Motor neuron (in vitro differentiated cells): ENCODE results near the gene MAML2. TPM values are rescaled to one million over a fixed set of nuclear protein-coding genes. Genes with fewer than 3 reads are reported as not detected.

Source experiments
- ATAC-seq, 8 experiments: fragments of 200-7000 bp; cut with Tn5 transposase; replicated peaks in 6 of 8; 2 replicates each; pipeline ENCODE4 v1.8.0; 2021; ENCODE audit warnings: mild to moderate bottlenecking in 8 of 8, moderate library complexity in 8 of 8
- H3K27ac ChIP-seq, 2 donors: fragments of 250-450 bp; sonication (Bioruptor Pico); 2 replicates each; pipeline ENCODE4 v1.9.0; 2021; ENCODE audit warnings: antibody characterized with exemption in 2 of 2, mild to moderate bottlenecking in 2 of 2, moderate library complexity in 1 of 2
- H3K4me1 ChIP-seq, 2 donors: fragments of 250-450 bp; sonication (Bioruptor Pico); replicated peaks in 1 of 2; 2 replicates each; pipeline ENCODE4 v1.6.1; 2021; ENCODE audit warnings: antibody characterized with exemption in 2 of 2, mild to moderate bottlenecking in 2 of 2, moderate library complexity in 1 of 2
- H3K4me3 ChIP-seq, 5 donors: fragments of 250-450 bp; sonication (Bioruptor Pico); 2 replicates each; pipeline ENCODE4 v1.9.0; 2021; ENCODE audit warnings: antibody characterized with exemption in 5 of 5, mild to moderate bottlenecking in 5 of 5, moderate library complexity in 4 of 5
- WGBS, 10 experiments: fragments of 450-650 bp; shearing (Covaris generic); methylation state at CpG; one replicate each; pipeline ENCODE4 v1.0.0; 2022; 5-methylcytosine and 5-hydroxymethylcytosine counted together
- in situ Hi-C, 9 experiments: fragments of 400-800 bp; cut with MboI; loops; one replicate each; pipeline ENCODE4 v1.15.0; 2021; ENCODE audit warnings: low sequenced_read_pairs in 9 of 9, low pct_unique_long_range_greater_than_20kb in 2 of 9; ENCODE audit not compliant: unreplicated experiment in 9 of 9
- total RNA-seq, 8 experiments: library from RNA; unstranded; fragments of 300-600 nt; gene quantifications; 2 replicates each; pipeline versions ENCODE4 v1.2.3 to v1.2.4, GENCODE V29; 2022

MAML2 gene
- total RNA-seq, 8 experiments from 2014 or later = 4.9 to 21.2 (median 6.4) TPM

DNA sequence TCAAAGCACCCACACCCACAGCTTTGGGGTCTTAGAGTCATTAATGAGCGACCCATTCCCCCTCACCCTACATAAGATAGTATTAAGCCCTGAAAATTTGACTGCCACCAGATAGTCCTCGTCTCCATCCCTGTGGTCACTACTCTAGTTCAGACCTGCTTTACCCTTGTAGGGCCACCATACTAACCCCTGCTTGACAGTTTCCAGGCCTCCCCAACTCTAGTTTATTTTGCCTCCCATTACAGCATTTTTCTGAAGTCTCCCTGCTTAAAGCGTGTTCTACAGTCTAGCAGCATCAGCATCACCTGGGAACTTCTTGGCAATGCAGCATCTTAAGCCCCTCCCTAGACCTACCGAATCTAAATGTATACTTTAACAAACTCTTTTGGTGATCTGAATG, 192.4 kb downstream of the MAML2 start:
- in situ Hi-C loops = no loop called here
- peaks cover 37 to 39% of the 10 kb centered on the region in 2 donors for H3K4me1 ChIP-seq
- WGBS, 10 experiments = 50 to 100% (median 100%) methylated on average over 1 to 4 of the region's 4 CpGs
- H3K27ac ChIP-seq = no peak overlapping the region
- no peak for ATAC-seq
- H3K4me3 ChIP-seq = no peak overlapping the region

DNA sequence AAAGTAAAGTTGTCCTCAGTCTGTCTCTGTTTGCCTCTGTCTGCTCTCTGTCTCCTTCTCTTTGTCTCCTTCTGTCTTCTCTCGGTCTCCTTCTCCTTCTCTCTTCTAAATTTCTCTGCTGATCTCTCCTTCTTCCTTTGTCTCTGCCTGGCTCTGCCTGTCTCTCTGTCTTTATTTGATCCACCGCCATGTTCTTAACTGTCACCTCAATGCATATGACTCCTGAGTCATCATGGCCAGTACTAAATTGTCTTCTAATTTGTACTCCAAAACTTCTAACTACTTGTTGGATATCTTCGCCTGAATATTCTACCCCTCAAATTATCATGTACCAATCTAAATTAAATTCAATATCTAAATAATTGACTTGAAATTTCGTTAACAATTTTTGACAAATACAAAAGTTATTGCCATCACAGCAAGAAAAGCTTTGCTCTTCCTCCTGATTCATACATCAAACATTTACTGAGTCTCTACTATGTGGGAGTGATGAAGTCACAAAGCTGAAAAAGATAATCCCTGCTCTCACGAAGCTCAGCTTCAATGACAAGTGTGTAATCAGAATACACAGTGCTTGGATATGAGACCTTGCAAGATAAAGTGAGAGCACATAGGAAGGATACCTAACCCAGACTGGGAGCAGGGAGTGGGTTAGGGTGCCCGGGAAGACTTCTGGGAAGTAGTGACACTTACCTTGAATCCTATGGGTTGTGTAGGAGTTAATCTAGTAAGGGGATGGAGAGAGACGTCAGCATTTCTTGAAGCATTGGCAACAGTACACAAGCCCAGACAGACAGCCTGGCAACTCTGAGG, 193.0 kb downstream of the MAML2 start:
- peaks cover 32 to 34% of the 10 kb centered on the region in 2 donors for H3K4me1 ChIP-seq
- peak in 1 of 8 experiments; percentile 20 for ATAC-seq
- WGBS, 10 experiments = 39 to 98% (median 87%) methylated on average over 3 to 7 of the region's 7 CpGs; no CpG with 5 or more reads in 1 of the 10 experiments
- H3K4me3 ChIP-seq = no peak overlapping the region
- in situ Hi-C loops = no loop called here
- H3K27ac ChIP-seq = no peak overlapping the region

DNA sequence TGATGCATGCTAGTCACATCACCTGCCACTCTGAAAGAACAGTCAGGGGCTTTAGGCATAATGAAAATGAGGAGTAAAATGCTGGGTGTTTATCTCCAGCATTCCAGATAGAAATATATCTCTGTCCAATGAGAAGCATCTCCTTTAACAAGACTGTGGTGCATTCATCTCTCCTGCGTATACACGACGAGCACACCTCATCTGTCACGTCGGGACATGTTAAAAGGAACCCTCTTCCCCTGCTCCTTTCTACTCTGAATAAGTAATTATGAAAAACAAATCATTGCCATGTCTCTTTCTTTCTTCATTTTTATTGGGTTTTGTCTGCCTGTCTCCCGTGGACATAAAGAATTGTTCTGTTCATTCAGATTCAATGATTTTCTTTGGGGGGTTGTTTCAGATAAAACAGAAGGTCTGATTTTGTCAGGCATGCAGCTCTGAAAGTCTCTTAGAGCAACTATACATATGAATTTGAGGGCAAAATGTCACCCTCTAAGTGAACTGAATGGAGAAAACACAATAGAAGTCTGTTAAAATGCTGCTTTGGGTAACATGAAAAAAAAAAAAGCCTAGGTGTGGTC, 195.0 kb downstream of the MAML2 start:
- WGBS, 10 experiments = 0 to 100% (median 8%) methylated on average over 1 to 6 of the region's 6 CpGs; no CpG with 5 or more reads in 1 of the 10 experiments
- H3K27ac ChIP-seq = peak overlapping the region; percentile 13 to 67
- ATAC-seq = peak in 5 of 8 experiments; percentile 55 to 85 (median 76)

DNA sequence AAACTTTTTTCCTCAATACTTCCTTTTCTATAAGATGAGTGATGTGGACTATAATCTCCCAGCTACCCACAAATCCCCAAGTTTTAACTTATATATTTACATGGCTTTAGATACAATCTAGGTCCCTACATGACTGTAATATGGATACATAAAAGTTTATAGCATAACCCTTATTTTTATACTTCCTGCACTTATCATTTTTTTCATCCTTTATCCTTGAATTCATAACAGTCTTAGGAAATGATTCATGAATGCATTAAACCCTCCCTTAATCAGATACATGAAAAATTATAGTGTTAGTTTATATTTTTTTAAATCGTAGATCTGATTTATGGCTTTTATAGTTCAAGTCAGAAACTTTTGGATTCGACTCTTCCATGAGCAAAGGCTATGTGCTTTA, 195.8 kb downstream of the MAML2 start:
- in situ Hi-C loops = no loop called here
- 39 to 91% (median 84%) methylated on average over 1 to 2 of the region's 2 CpGs; no CpG with 5 or more reads in 1 of the 10 experiments for WGBS, 10 experiments
- Histone ChIP-seq H3K27ac (no peak overlapping the region), H3K4me1 (peaks cover 35 to 49% of the 10 kb centered on the region in 2 donors), H3K4me3 (no peak overlapping the region)
- ATAC-seq = no peak

More for the DNA sequence above, 195.0 kb downstream of the MAML2 start:
- peaks cover 35 to 49% of the 10 kb centered on the region in 2 donors for H3K4me1 ChIP-seq
- no peak overlapping the region for H3K4me3 ChIP-seq
- in situ Hi-C loops = no loop called here

GRCh38 chr11:96146765-96147164, 196.2 kb downstream of the MAML2 start:
- in situ Hi-C loops = no loop called here
- Histone ChIP-seq H3K4me3 (no peak overlapping the region), H3K27ac (no peak overlapping the region), H3K4me1 (peaks cover 39 to 49% of the 10 kb centered on the region in 2 donors)
- ATAC-seq = no peak

GRCh38 chr11:96145163-96145585, 197.8 kb downstream of the MAML2 start:
- WGBS, 10 experiments = 26 to 100% (median 85%) methylated on average over 2 to 3 of the region's 4 CpGs; no CpG with 5 or more reads in 1 of the 10 experiments
- no peak for ATAC-seq
- no peak overlapping the region for H3K27ac ChIP-seq
- peaks cover 42 to 56% of the 10 kb centered on the region in 2 donors for H3K4me1 ChIP-seq
- H3K4me3 ChIP-seq = no peak overlapping the region
- in situ Hi-C loops = no loop called here

DNA sequence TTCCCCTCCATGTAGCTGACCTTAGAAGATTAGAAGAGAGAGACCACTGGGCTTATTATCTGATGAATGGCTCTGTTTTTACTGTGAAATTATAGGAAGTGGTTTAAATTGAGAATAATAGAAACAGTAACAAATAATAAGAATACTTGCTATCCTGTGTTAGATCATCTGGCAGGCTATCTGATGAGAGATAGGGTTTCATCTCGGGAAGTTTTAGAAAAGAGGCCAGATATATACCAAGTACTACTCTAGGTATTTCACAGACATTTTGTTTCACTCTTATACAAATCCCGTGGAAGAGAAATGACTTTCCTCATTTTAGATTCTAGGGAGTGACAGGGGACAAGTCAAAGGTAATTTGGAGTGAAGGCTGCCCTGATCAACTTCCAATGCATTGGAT, 198.4 kb downstream of the MAML2 start:
- in situ Hi-C loops = no loop called here
- ATAC-seq = no peak
- Histone ChIP-seq H3K4me3 (no peak overlapping the region), H3K4me1 (peaks cover 42 to 56% of the 10 kb centered on the region in 2 donors), H3K27ac (no peak overlapping the region)
- 70 to 100% (median 92%) methylated on average over 1 to 2 of the region's 2 CpGs; no CpG with 5 or more reads in 1 of the 10 experiments for WGBS, 10 experiments

DNA sequence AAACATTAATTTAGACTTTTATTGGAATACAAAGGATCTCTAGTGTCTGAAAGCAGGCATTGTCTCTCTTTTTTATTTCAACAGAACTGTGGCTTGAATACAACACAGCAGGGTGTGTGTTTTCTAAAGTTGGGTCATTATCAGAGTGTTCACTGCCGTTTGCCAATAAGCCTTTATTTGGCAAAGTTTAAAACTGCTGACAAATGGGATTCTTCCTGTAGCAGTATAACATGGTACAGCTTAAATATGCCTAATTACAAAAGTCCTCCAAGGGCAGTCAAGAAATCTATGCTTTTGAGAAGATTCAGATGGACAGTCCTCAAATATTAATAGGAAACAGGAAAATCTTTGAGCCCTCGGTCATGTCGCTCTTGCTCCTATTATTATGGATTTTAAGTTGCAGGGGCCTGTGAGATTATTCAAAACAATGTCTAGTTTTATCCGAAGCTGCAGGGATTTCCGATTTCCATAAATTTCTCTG, 199.9 kb downstream of the MAML2 start:
- in situ Hi-C loops = no loop called here
- peak in 4 of 8 experiments; percentile 20 to 50 (median 36) for ATAC-seq
- peaks cover 34 to 53% of the 10 kb centered on the region in 2 donors for H3K4me1 ChIP-seq

DNA sequence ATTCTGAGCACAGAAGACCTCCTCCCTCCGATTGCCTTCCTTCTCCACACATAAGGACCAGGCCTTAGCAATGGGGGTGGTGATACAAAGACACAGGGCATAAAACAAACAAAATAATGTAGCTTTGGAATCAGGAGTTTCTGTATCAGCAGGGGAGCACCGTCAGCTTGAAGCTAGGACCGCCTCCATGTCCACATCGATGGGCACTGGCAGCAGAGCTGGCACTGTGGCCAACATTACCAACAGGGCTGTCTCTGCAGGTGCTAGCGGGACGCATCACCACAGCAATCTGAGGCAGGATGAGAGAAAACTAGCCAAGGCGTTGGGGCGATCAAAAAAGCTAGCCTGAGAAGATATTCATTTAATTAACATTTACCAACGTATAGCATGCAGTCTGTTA, 201.4 kb downstream of the MAML2 start:
- Histone ChIP-seq H3K27ac (no peak overlapping the region), H3K4me1 (peaks cover 37 to 53% of the 10 kb centered on the region in 2 donors), H3K4me3 (no peak overlapping the region)
- WGBS, 10 experiments = 69 to 100% (median 88%) methylated on average over 1 to 9 of the region's 9 CpGs; no CpG with 5 or more reads in 2 of the 10 experiments
- no peak for ATAC-seq
- in situ Hi-C loops = no loop called here

More for the DNA sequence above, 199.9 kb downstream of the MAML2 start:
- Histone ChIP-seq H3K27ac (peak overlapping the region in 1 of 2 donors; percentile 32), H3K4me3 (no peak overlapping the region)
- 0 to 74% (median 46%) methylated on average over 1 to 5 of the region's 5 CpGs for WGBS, 10 experiments

GRCh38 chr11:96139691-96140090, 203.3 kb downstream of the MAML2 start:
- Histone ChIP-seq H3K4me1 (peaks cover 40 to 54% of the 10 kb centered on the region in 2 donors), H3K27ac (no peak overlapping the region), H3K4me3 (no peak overlapping the region)
- in situ Hi-C loops = no loop called here
- 55 to 100% (median 96%) methylated on average over 2 to 3 of the region's 3 CpGs; no CpG with 5 or more reads in 2 of the 10 experiments for WGBS, 10 experiments
- ATAC-seq = no peak

DNA sequence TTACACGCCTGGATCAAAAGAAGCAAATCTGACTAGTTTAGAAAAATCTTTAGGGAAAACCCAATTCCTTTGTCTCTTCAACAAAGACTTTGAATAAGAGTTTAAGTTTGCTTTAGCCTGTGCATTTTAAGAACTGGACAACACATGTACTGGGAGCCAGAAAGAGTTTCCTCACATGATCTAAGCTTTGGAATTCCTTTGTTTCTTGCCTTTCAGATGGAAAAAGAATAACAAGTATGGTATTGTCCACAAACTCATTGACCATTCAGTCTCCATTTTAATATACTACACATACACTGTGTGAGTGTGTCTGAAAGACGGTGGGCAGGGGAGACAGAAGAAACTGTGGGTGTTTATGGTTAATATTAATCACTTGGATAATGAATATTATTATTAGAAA, 205.6 kb downstream of the MAML2 start:
- ATAC-seq = peak in 5 of 8 experiments; percentile 78 to 93 (median 88)
- Histone ChIP-seq H3K4me1 (peaks cover 25 to 31% of the 10 kb centered on the region in 2 donors), H3K4me3 (no peak overlapping the region), H3K27ac (peak overlapping the region in 1 of 2 donors; percentile 50)
- 14 to 88% (median 46%) methylated on average over 1 to 2 of the region's 2 CpGs; no CpG with 5 or more reads in 1 of the 10 experiments for WGBS, 10 experiments
- in situ Hi-C loops = no loop called here

GRCh38 chr11:96136613-96137298, 206.2 kb downstream of the MAML2 start:
- Histone ChIP-seq H3K4me3 (no peak overlapping the region), H3K27ac (peak overlapping the region in 1 of 2 donors; percentile 50), H3K4me1 (peaks cover 19 to 30% of the 10 kb centered on the region in 2 donors)
- in situ Hi-C loops = no loop called here
- 15 to 86% (median 75%) methylated on average over 1 to 3 of the region's 3 CpGs; no CpG with 5 or more reads in 2 of the 10 experiments for WGBS, 10 experiments
- ATAC-seq = no peak
